DMS 273 (cell line): ENCODE measurements around the gene OR52E2.
"Not testable (repeated sequence)": the region's sequence is repeated elsewhere in the genome, so short reads cannot be mapped to it uniquely, and the experiment has no call there.

Experiments used
- DNase-seq: peaks from one replicate; lab custom pipeline; 2025; ENCODE audit not compliant: unreplicated experiment; lab: John Stamatoyannopoulos, UW

The OR52E2 gene

DNA sequence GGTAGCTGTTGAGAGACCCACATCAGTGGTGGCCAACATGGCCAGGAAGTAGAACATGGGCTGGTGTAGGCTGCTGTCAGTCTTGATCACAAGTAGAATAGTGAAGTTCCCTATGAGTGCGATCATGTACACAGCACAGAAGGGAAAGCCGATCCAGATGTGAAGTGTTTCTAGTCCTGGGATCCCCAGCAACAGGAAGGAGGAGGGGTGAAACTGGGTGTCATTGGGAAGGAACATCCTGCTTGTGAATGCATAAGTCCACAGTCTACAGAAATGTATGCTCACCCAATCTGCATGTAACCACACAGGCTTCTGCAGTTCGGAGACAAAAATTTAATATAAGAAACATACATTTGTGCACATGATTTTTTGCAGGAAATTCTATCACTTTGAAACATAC is at the start of gene OR52E2:
TSS of gene OR52E2 (minus strand) at position 237 of the 400 bp plus-strand sequence. CDS start at position 237, 0 bp downstream.
- DNase-seq = no peak

DNA sequence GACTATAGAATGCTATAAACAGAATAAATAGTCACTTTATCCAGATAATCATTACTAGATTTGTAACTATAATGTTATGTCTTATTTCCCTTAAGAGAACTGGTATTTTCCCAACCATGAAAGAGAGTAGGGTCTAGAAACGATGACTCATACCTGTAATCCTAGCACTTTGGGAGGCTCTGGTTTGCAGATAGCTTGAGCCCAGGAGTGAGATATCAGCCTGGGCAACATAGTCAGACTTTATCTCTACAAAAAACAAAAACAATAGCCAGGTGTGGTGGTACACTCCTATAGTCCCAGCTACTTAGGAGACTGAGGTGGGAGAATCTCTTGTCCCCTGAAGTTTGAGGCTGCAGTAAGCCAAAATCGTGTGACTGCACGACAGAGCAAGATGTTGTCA is 47.9 kb upstream of the OR52E2 start:
- no peak for DNase-seq

DNA sequence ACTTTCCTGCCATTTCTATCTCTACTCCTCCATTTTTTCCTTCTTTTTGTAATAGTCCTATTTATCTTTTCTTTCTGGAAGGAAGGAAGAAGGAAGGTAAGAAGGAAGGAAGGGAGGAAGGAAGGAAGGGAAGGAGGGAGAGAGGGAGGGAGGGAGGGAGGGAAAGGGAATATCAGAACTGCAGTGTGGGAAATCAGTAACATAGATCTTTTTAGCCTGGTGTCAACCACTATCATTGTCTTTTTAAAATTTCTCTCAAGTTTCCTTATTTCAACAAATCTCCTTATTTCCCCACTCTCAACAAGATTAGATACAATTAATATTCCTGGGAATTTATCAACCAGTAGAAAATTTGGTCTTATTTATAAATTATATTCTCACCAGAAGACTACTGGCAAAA is 43.6 kb upstream of the OR52E2 start:
- DNase-seq = no peak

DNA sequence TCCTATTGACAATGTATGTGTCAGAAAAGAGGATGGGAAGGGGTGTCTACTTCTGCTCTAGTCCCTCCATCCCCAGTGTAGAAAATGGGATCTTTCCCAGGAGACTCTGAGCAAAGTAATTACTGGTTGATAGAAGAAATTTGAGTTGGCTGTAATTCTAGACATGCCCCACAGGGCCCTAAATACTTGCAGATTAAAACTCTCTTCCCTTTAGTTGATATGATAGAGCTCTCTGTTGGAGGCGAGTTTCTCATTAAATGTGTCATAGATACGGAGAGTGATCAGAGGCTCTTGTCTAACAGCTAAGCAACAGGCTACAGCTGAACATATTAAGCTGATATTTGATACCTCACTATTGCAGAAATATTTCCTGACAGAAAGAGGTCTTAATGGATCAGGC is 42.8 kb upstream of the OR52E2 start:
- DNase-seq = no peak

DNA sequence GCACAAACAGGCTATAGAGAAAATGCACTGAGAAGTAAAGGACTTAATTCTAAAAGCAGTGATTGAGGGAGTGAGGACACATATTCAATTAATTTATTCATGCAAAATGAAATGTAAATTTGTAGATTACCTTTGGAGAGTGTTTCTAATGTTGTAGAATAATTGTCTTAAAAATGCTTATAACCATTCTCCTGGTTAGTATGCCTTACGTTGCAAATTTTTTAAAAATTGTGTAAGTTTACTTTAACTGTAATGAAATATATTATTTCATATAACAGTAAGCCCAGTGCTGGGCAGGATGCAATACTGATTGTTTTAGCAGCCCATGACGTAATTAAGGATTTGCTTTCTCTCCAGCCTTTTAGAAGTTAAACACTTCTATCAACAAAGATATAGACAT is 36.6 kb upstream of the OR52E2 start:
- DNase-seq = no peak

DNA sequence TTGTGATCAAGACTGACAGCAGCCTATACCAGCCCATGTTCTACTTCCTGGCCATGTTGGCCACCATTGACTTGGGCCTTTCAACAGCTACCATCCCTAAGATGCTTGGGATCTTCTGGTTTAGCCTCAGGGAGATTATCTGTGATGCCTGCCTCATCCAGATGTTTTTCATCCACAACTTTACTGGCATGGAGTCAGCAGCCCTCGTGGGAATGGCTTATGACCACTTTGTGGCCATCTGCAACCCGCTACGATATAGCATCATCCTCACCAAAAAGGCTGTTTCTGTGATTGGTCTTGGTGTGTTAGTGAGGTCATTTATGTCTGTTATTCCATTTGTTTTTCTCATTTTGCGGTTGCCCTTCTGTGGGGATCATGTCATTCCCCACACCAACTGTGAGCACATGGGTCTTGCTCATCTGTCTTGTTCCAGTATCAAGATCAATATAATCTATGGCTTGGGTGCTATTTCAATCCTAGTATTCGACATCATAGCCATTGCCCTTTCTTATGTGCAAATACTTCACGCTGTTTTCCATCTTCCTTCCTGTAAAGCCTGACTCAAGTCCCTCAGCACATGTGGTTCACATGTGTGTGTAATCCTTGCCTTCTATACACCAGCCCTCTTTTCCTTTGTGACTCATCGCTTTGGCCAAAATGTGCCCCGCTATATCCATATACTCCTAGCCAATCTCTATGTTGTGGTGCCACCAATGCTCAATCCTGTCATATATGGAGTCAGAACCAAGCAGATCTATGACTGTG is 33.6 kb upstream of the OR52E2 start:
- DNase-seq = no peak

DNA sequence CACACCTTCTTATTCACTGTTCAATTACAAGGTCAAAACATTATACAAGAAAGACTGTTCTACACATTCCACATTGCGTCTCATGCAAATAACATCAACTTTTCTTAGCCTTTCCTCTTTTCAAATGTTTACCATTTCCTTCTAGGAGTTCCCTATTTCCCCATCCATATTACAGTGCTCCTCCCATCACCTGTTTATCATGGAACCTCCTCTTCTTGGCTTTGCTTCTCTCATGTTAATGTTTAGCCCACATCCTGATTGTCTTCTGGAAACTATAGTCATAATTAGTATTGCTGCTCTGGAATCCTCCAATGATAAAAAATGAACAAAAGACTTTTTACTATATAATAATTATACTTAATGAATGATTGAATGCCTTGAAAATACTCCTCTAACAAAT is 31.2 kb upstream of the OR52E2 start:
- DNase-seq = no peak

DNA sequence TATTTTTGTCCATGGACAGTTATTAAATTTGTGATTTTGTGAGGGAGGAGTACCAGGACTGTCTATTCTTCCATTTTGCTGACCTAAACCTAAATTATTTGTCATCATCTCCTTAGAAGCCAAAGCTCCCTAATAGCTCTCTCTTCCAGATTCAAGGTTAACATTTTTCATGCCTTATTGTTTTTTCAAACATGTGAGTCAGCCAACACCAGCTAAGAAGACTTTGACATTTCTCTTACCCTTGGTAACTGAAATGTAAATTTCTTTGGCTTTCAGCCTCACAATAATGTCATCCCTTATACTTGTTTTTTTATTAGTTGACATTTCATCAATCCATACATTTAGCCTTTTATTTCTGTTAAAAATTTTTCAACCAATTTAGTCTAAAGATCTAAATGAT is 29.1 kb upstream of the OR52E2 start:
- DNase-seq = no peak

DNA sequence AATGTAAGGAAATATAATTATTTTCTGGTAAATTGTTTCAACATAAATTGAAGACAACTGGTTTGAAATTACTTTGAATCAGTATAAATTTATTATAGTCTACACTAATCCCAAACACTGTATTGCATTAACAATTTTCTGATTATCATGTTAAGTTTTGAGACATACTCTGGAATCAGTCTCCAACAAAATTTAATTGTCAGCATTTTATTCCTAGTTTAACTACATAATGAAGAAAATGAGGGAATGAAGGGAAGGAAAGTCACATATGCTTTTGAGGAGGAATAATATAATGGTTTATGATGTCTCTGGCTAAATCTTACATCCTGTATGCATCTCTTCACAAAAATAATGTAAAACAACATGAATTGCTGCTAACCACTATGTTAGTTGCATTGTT is 24.2 kb upstream of the OR52E2 start:
- no peak for DNase-seq

DNA sequence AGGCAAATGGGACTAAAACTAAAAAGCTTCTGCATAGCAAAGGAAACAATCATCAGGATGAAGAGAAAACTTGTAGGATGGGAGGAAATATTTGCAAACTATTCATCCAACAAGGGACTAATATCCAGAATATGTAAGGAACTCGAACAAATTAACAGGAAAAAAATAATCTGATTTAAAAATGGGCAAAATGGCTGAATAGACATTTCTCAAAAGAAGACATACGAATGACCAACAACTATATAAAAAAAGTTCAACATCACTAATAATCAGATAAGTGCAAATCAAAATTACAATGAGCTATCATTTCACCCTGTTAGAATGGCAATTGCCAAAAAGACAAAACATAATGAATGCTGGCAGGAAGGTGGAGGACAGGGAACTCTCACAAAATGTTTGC is 22.0 kb upstream of the OR52E2 start:
- DNase-seq = no peak

DNA sequence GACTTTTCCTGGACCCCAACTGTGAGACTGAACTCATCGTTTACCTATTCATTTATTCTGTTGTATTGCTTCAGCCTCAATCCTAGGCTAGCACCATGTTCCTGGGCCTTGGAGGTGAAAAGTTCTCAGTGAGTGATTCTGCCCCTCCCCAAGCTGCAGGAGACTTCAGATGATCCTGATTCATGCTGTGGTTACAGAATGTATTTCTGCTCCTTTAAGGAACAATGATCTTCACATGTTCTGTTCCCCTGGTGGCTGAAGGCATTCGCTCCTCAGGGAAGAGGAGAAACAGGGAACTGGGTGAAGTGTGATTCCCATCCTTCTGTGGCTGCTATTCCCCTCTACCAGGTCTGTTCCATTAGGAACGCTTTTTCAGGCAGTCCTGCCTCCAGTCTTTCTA is 12.4 kb upstream of the OR52E2 start:
- DNase-seq = no peak

DNA sequence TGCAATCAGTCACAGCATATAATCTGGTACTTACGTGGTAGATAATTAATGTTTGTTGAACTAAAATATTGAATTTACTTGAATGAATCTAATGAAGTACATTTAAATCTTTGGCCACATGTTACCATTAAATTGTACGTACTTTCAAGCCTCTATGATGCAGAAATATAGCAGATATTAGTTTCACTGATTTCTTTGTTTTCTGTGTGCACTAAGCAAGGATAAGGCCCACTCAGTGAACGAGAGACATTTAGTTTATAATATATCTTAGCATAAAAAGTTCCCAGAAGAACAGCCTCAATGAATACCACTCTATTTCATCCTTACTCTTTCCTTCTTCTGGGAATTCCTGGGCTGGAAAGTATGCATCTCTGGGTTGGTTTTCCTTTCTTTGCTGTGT is 9.8 kb upstream of the OR52E2 start, which contains the start of gene OR52E1:
TSS of gene OR52E1 (plus strand) at position 301 of the 400 bp plus-strand sequence.
- DNase-seq = no peak

DNA sequence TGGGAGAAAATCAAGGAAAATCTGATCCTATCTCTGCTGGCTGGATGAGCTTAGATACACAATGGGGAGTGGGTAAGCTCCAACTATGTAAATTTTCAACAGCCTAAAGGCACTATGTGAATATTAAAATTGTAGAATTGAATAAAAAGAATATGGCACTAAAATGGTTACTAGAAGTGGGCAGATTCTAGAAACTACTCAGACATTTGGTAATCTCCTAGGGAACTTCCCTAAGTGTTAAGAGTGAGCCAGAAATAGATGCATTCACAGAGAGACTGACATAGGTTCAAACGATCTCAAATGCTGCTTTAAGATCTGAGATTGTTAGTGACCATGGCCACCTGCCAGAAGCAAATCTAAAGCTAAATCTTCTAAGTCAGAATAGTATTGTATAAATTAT is 5.6 kb upstream of the OR52E2 start:
- DNase-seq = no peak

DNA sequence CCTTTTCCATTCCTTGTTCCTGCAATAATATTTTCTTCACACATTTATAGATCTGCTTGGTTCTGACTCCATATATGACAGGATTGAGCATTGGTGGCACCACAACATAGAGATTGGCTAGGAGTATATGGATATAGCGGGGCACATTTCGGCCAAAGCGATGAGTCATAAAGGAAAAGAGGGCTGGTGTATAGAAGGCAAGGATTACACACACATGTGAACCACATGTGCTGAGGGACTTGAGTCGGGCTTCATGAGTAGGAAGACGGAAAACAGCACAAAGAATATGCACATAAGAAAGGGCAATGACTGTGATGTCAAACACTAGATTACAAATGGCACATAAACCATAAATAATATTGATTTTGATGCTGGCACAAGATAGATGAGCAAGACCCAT is 748 bp downstream of the OR52E2 start:
- not testable (repeated sequence) for DNase-seq

DNA sequence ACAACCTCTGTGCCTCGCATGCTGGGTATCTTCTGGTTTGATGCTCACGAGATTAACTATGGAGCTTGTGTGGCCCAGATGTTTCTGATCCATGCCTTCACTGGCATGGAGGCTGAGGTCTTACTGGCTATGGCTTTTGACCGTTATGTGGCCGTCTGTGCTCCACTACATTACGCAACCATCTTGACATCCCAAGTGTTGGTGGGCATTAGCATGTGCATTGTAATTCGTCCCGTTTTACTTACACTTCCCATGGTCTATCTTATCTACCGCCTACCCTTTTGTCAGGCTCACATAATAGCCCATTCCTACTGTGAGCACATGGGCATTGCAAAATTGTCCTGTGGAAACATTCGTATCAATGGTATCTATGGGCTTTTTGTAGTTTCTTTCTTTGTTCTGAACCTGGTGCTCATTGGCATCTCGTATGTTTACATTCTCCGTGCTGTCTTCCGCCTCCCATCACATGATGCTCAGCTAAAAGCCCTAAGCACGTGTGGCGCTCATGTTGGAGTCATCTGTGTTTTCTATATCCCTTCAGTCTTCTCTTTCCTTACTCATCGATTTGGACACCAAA is 12.6 kb downstream of the OR52E2 start:
- DNase-seq = no peak

DNA sequence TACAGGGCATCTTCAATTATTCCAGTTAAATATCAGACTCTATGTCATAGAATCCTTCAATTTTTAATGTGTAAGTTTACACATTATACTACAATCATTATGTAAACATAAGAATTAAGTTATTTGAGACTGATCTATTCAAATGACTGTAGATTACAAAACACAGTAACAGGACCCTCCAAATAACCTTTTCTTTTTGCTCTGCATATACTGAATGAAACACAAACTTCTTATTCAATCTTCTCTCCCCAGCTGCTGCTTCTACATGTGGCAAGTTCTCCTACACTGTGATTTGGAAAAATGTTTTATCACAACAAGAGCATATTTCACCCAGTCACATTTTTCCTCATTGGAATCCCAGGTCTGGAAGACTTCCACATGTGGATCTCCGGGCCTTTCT is 13.2 kb downstream of the OR52E2 start, which contains the start of gene OR52J3:
TSS of gene OR52J3 (plus strand) at position 301 of the 400 bp plus-strand sequence. CDS start at position 301, 0 bp downstream.
- DNase-seq = no peak

DNA sequence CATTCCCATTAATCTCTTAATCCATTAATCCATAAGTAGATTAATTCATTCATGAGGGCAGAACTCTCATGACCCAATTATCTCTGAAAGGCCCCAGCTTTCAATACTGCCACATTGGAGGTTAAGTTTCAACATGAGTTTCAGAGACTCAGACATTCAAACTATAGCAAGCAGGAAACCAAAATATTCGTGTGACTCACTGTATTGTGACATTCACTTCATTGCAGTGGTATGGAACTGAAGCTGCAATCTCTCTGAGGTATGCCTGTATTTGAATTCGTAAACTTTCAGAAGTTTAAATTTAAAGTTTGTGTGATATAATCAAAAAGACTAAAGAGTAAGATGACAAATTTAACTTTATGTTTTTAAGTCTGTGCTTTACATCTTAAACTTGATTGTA is 16.0 kb downstream of the OR52E2 start:
- DNase-seq = no peak

DNA sequence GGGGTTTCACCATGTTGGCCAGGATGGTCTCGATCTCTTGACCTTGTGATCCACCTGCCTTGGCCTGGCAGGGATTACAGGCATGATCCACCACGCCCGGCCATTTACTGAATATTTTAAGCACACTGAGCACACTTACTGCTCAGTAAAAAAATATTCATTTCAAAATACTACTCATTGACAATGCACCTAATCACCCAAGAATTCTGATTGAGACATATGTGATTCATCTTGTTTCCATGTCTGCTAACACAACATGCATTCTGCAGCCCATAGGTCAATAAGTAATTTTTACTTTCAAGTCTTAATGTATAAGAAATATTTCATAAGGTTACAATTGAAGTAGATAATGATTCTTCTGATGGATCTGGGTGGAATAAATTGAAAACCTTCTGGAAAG is 17.3 kb downstream of the OR52E2 start:
- no peak for DNase-seq

DNA sequence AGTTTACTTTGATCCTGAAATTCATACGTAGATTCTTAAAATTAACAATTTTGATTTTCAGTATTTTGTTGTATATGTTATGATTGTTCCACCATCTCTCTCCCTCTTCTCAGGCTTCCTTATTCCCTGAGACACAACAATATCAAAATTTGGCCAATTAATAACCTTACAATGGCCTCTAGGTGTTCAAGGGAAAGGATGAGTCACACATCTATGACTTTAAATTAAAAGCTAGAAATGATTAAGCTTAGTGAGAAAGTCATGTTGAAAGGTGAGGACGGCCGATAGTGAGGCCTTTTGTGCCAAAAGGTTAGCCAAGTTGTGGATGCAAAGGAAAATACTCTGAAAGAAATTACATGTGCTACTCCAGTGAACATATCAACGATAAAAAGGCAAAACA is 18.6 kb downstream of the OR52E2 start:
- DNase-seq = no peak

DNA sequence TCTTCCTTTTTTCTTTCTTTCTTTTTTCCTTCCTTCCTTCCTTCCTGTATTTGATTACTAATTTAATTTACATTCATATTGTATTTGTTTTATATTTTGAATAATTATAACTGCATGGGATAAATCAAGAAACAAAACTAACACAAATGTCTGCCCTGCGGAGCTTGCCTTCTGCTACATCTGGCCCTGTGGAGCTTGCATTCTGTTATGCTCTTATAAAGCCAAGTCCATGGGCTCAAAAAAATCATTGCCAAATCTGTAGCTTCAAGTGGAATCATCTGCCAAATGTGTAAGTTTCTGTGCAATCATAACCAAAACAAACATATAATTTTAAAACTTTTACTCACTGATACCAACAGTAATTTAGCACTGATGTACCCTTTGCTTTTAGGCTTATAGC is 21.1 kb downstream of the OR52E2 start:
- DNase-seq = no peak

DNA sequence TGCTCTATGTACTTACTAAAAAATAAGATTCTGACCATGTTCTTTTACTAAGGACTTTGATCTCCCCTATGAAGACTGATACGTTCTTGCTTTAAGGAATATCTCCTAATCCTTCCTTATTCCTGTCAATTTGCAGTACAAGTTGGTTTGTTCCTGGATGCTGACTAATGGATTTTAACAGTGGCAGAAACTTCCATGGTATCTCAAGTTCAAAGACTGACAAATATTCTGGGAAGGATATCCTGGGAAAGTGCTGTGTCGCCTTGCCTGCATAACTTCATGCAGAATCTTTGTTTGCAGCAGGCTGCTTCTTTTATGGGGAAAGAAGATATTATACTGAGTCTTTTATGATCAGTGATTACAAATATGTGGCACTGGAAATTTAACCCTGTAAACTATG is 21.5 kb downstream of the OR52E2 start:
- DNase-seq = no peak

DNA sequence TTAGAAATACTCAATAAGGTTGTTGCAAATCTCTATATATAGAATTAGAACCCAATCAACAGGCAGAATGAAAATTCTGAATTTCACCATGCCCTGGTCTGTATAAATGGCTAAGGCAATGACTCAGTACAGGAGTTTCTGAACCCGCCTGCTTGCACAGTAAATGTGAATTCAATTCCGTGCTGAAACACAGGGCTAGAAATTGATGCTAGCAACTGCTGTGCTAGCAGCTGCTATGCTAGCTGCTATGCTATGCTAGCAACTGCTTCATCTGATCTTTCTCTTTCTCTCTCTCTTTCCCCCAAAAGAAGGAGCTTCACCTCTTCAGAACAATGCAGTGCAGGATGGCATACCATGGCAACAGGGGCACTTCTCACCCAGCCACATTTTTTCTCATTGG is 22.8 kb downstream of the OR52E2 start:
- no peak for DNase-seq

DNA sequence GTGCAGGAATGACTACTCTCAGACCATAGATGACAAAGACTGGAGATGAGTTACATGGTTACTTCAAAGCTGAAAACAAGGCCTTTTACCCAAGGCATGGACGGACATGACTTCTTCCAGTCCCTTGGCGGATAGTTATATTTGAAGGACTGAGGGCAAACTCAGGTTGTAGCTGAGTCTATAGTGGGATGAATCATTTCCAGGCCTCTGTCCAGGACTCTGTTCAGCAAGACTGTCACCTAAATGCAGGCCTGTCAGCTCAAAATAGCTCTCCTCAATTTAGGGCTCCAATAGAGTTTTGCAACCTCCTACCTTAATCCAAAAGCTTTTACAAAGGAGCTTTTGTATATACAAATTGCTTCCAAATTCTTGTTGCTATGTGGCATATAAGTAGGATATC is 37.4 kb downstream of the OR52E2 start:
- no peak for DNase-seq
